Naive thymus-derived CD8-positive, alpha-beta T cell (primary cell): Measurements from ENCODE around the gene NIPAL4. TPM values are rescaled to one million over a fixed set of nuclear protein-coding genes. Genes with fewer than 3 reads are reported as not detected.

ENCODE experiments used
- ATAC-seq, 2 donors: fragments of 150-1000 bp; cut with Tn5 transposase in 1 of 2; sonication (Bioruptor Pico), chemical (Tn5 transposase) in 1 of 2; 1 replicate in 1 of 2; 2 replicates in 1 of 2; pipeline ENCODE4 v1.10.0; 2021; ENCODE audit warnings: mild to moderate bottlenecking in 2 of 2, moderate library complexity in 2 of 2
- POLR2A ChIA-PET: fragments of 350-600 bp; sonication (Branson Sonifier 250); formaldehyde crosslinking; loops from one replicate; lab custom pipeline; 2021; ENCODE audit warnings: antibody characterized with exemption; lab: Charles Lee
- DNase-seq, 10 donors: peaks; one replicate each; pipeline versions ENCODE4 v3.0.0 to v3.0.0-alpha.2; 2020 to 2022
- H3K27ac Mint-ChIP-seq, 10 donors: one replicate each; pipeline ENCODE4 v1.8.0; 2020 to 2022; ENCODE audit warnings: mild to moderate bottlenecking in 10 of 10, mixed read lengths in 10 of 10, moderate library complexity in 4 of 10, inconsistent platforms in 1 of 10
- H3K27me3 Mint-ChIP-seq, 5 donors: one replicate each; pipeline ENCODE4 v1.8.0; 2021 to 2022; ENCODE audit warnings: mixed read lengths in 5 of 5
- H3K36me3 Mint-ChIP-seq, 3 donors: one replicate each; pipeline ENCODE4 v1.8.0; 2020 to 2022; ENCODE audit warnings: mixed read lengths in 3 of 3, mild to moderate bottlenecking in 2 of 3, inconsistent platforms in 1 of 3
- H3K4me1 Mint-ChIP-seq, 4 donors: one replicate each; pipeline ENCODE4 v1.8.0; 2021 to 2022; ENCODE audit warnings: mixed read lengths in 4 of 4
- H3K4me3 Mint-ChIP-seq, 10 donors: one replicate each; pipeline ENCODE4 v1.8.0; 2020 to 2022; ENCODE audit warnings: mild to moderate bottlenecking in 10 of 10, mixed read lengths in 10 of 10, moderate library complexity in 6 of 10, inconsistent platforms in 1 of 10
- H3K9me3 Mint-ChIP-seq, 9 donors: one replicate each; pipeline ENCODE4 v1.8.0; 2020 to 2022; ENCODE audit warnings: mixed read lengths in 9 of 9, mild to moderate bottlenecking in 3 of 9, inconsistent platforms in 1 of 9, moderate library complexity in 1 of 9
- polyA plus RNA-seq, 3 donors: library from polyadenylated mRNA; unstranded; fragments of 300-500 nt; fragmentation: Illumina TruSeq; gene quantifications; one replicate each; pipeline ENCODE4 v1.2.3, GENCODE V29; 2021
- total RNA-seq, 8 experiments: library from RNA in 2 of 8; stranded (reverse) in 2 of 8; gene quantifications; one replicate each; pipeline ENCODE4 v1.2.3 and lab custom pipeline; 2021 to 2026

NIPAL4 gene
- total and polyA plus RNA-seq, 5 experiments from 2014 or later: 0.11 to 0.26 TPM; not detected in 3

GRCh38 chr5:157494178-157494832 lies 34.3 kb downstream of the NIPAL4 start:
- Mint-ChIP-seq H3K27me3 (no peaks in the 10 kb centered on the region), H3K4me3 (no peak overlapping the region), H3K36me3 (no peaks in the 10 kb centered on the region), H3K9me3 (no peaks in the 10 kb centered on the region), H3K27ac (peak overlapping the region in 1 of 10 donors; percentile 1), H3K4me1 (peaks cover 0 to 3% (median 0%) of the 10 kb centered on the region in 4 donors)
- no peak for ATAC-seq
- DNase-seq: no peak
- POLR2A ChIA-PET: no interaction called here

- POLR2A ChIA-PET: no interaction called here
- Mint-ChIP-seq H3K9me3 (no peaks in the 10 kb centered on the region), H3K36me3 (no peaks in the 10 kb centered on the region), H3K27me3 (no peaks in the 10 kb centered on the region), H3K4me1 (peaks cover 0 to 21% (median 0%) of the 10 kb centered on the region in 4 donors), H3K27ac (peak overlapping the region in 1 of 10 donors; percentile 35), H3K4me3 (no peak overlapping the region)
- DNase-seq: no peak
- ATAC-seq: no peak
Observed at GRCh38 chr5:157496864-157497263, 36.9 kb downstream of the NIPAL4 start.

- ATAC-seq (no peak), DNase-seq (no peak)
- Mint-ChIP-seq H3K27ac (no peak overlapping the region), H3K36me3 (no peaks in the 10 kb centered on the region), H3K27me3 (no peaks in the 10 kb centered on the region), H3K4me3 (no peak overlapping the region), H3K9me3 (no peaks in the 10 kb centered on the region), H3K4me1 (peaks cover 0 to 33% (median 0%) of the 10 kb centered on the region in 4 donors)
- POLR2A ChIA-PET: no interaction called here
Observed at GRCh38 chr5:157497875-157498611, 38.0 kb downstream of the NIPAL4 start.

DNA sequence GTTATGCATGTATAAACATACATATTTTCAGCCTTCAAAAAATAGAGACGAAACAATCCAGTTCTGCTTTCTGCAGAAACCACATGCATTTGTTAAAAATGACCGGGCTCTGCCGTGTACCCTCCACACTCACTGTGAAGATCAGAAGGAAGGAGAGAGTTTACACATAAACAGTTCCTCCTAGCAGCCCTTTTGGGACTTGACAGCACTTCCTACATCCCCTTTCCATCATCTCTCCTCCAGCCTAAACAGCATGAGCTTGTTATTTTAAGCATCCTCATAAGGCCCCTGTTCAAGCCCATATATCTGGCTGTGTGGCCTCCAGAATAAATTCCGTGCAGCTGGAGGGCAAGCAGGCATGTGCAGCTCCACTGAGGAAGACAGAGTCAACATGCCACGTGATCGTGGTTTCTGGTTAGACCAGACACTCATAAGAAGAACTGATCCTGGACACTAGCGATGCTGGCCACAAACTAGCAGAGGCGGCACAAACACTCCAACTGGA lies 42.2 kb downstream of the NIPAL4 start:
- DNase-seq (no peak), ATAC-seq (peak in 1 of 2 donors; percentile 46)
- POLR2A ChIA-PET: no interaction called here
- peak overlapping the region in 1 of 10 donors; percentile 34 for H3K4me3 Mint-ChIP-seq
- peaks cover 0 to 65% (median 0%) of the 10 kb centered on the region in 4 donors for H3K4me1 Mint-ChIP-seq
- H3K36me3 Mint-ChIP-seq: no peaks in the 10 kb centered on the region
- H3K27me3 Mint-ChIP-seq: peaks cover 0 to 6% (median 2%) of the 10 kb centered on the region in 5 donors
- no peaks in the 10 kb centered on the region for H3K9me3 Mint-ChIP-seq
- H3K27ac Mint-ChIP-seq: peak overlapping the region in 3 of 10 donors; percentile 12 to 69 (median 25)

GRCh38 chr5:157504053-157504452 lies 44.0 kb downstream of the NIPAL4 start:
- peak overlapping the region in 1 of 10 donors; percentile 29 for H3K27ac Mint-ChIP-seq

GRCh38 chr5:157505496-157505895 lies 45.5 kb downstream of the NIPAL4 start:
- H3K4me1 Mint-ChIP-seq: peaks cover 0 to 75% (median 0%) of the 10 kb centered on the region in 4 donors
- POLR2A ChIA-PET: no interaction called here
- no peak overlapping the region for H3K27ac Mint-ChIP-seq
- no peaks in the 10 kb centered on the region for H3K36me3 Mint-ChIP-seq
- H3K9me3 Mint-ChIP-seq: no peaks in the 10 kb centered on the region
- ATAC-seq: no peak
- no peak for DNase-seq
- H3K27me3 Mint-ChIP-seq: peaks cover 0 to 6% (median 2%) of the 10 kb centered on the region in 5 donors
- no peak overlapping the region for H3K4me3 Mint-ChIP-seq

More at GRCh38 chr5:157504053-157504452, 44.0 kb downstream of the NIPAL4 start:
- DNase-seq: no peak
- POLR2A ChIA-PET: no interaction called here
- Mint-ChIP-seq H3K9me3 (no peaks in the 10 kb centered on the region), H3K36me3 (no peaks in the 10 kb centered on the region), H3K4me3 (peak overlapping the region in 1 of 10 donors; percentile 29), H3K4me1 (peaks cover 0 to 75% (median 0%) of the 10 kb centered on the region in 4 donors), H3K27me3 (peaks cover 0 to 6% (median 2%) of the 10 kb centered on the region in 5 donors)
- ATAC-seq: no peak

- no peaks in the 10 kb centered on the region for H3K36me3 Mint-ChIP-seq
- H3K4me3 Mint-ChIP-seq: no peak overlapping the region
- H3K9me3 Mint-ChIP-seq: no peaks in the 10 kb centered on the region
- ATAC-seq (no peak), DNase-seq (no peak)
- peaks cover 0 to 69% (median 0%) of the 10 kb centered on the region in 4 donors for H3K4me1 Mint-ChIP-seq
- POLR2A ChIA-PET: no interaction called here
- H3K27ac Mint-ChIP-seq: peak overlapping the region in 2 of 10 donors; percentile 16 to 27
- H3K27me3 Mint-ChIP-seq: peaks cover 0 to 6% (median 2%) of the 10 kb centered on the region in 5 donors
Observed at GRCh38 chr5:157506066-157506590, 46.1 kb downstream of the NIPAL4 start.

- ATAC-seq: no peak
- H3K9me3 Mint-ChIP-seq: no peaks in the 10 kb centered on the region
- no peak overlapping the region for H3K27ac Mint-ChIP-seq
- H3K4me1 Mint-ChIP-seq: peaks cover 0 to 58% (median 0%) of the 10 kb centered on the region in 4 donors
- H3K4me3 Mint-ChIP-seq: no peak overlapping the region
- peaks cover 0 to 6% (median 2%) of the 10 kb centered on the region in 5 donors for H3K27me3 Mint-ChIP-seq
- no peak for DNase-seq
- no peaks in the 10 kb centered on the region for H3K36me3 Mint-ChIP-seq
- POLR2A ChIA-PET: no interaction called here
Observed at GRCh38 chr5:157506981-157507780, 47.2 kb downstream of the NIPAL4 start.

DNA sequence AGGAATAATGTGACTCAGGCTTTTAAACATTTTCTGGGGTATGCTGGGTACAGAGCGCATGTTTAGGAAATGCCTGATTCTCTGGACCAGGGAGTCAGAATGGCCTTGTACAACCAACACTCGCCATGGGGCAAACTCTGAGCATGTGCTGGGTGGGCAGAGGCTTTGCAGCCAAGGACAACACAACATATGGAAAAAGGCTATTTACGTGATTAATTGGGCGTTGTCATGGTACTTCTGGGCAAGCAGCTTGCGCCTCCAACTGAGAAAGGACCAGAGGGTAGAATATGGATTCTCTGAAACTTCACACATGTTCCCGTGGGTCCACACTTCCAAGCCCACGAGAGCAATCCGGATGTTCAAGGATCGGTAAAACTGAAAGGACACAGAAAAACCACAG lies 49.1 kb downstream of the NIPAL4 start:
- Mint-ChIP-seq H3K4me3 (no peak overlapping the region), H3K27ac (no peak overlapping the region), H3K9me3 (no peaks in the 10 kb centered on the region), H3K27me3 (peaks cover 0 to 6% (median 1%) of the 10 kb centered on the region in 5 donors), H3K36me3 (no peaks in the 10 kb centered on the region), H3K4me1 (peaks cover 0 to 39% (median 0%) of the 10 kb centered on the region in 4 donors)
- POLR2A ChIA-PET: no interaction called here
- DNase-seq (no peak), ATAC-seq (no peak)

DNA sequence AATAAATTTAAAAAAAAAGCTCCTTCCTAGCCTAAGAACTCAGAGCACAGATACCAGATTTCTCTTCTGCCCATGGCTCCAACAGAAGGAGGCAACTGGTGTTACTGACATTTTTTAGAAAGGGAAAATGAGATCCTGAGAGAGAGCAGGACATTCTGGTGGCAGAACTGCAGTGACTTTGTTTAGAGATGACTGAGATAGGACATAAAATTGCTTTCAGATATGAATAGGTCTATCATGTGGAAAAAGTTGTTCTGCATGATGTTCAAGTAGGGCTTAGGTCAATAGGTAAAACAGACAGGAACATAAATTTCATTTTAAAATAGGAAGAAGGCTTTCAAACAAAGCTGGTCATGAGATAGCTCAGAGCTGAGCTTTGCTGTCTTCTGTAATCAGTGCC lies 49.6 kb downstream of the NIPAL4 start:
- H3K36me3 Mint-ChIP-seq: no peaks in the 10 kb centered on the region
- ATAC-seq: no peak
- POLR2A ChIA-PET: no interaction called here
- H3K9me3 Mint-ChIP-seq: no peaks in the 10 kb centered on the region
- peaks cover 0 to 6% (median 1%) of the 10 kb centered on the region in 5 donors for H3K27me3 Mint-ChIP-seq
- peak overlapping the region in 1 of 10 donors; percentile 74 for H3K27ac Mint-ChIP-seq
- peaks cover 0 to 35% (median 0%) of the 10 kb centered on the region in 4 donors for H3K4me1 Mint-ChIP-seq
- DNase-seq: no peak
- no peak overlapping the region for H3K4me3 Mint-ChIP-seq

DNA sequence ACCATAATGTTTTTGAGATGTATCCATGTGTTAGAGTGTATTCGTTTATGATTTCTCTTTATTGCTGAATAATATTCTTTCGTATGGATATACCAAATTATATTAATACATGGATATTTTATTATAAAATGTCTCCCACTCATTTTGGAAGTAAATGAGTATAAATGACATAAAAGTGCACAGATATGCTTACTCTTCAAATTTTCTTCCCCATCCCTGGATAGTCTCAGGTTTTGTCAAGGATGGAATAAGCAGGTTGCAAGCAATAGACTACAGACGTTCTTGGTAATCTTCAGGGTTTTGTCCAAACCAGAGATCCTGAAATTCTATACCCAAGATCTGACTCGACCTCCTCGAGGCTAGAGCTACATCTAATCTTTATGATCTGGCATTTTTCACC lies 50.7 kb downstream of the NIPAL4 start:
- ATAC-seq: no peak
- POLR2A ChIA-PET: no interaction called here
- Mint-ChIP-seq H3K4me1 (peaks cover 0 to 28% (median 0%) of the 10 kb centered on the region in 4 donors), H3K9me3 (no peaks in the 10 kb centered on the region), H3K4me3 (no peak overlapping the region), H3K36me3 (no peaks in the 10 kb centered on the region), H3K27me3 (peaks cover 0 to 6% (median 1%) of the 10 kb centered on the region in 5 donors), H3K27ac (peak overlapping the region in 1 of 10 donors; percentile 37)
- no peak for DNase-seq
